ENCODE measurements around the gene FSCN2. TPM values are rescaled to one million over a fixed set of nuclear protein-coding genes. Genes with fewer than 3 reads are reported as not detected.
A peak's percentile ranks its signal among the peaks of the same experiment; 100 is the strongest.

FSCN2 gene
- polyA plus RNA-seq, 1 of the 3 experiments (the other 2 are of a cell fraction), result 2.1 TPM

GRCh38 chr17:81500047-81500446 is 28.1 kb upstream of the FSCN2 start:
- CTCF ChIA-PET, result interaction anchor here (1.2 to 1.9 kb wide), 3 partner anchors 15 to 104 kb away, joined by 3 to 5 read pairs (median 4); no protein-coding TSS in a partner anchor
- no peak overlapping the region for H3K27ac ChIP-seq (ENCODE audit: low read depth in 2 of 2, low read length in 1 of 2)
- H3K9me3 ChIP-seq, result no peaks in the 10 kb centered on the region
- 60% methylated on average over 5 of the region's 7 CpGs for WGBS (ENCODE audit: low lambda C conversion rate)
- no peak overlapping the region for H3K9ac ChIP-seq
- no peaks in the 10 kb centered on the region for H3K9me2 ChIP-seq
- no peak for DNase-seq
- H3K79me2 ChIP-seq (ENCODE audit: insufficient read depth), result no peaks in the 10 kb centered on the region
- peaks cover 10% of the 10 kb centered on the region for H3F3A ChIP-seq (replicated peaks; ENCODE audit: insufficient read depth)
- no peaks in the 10 kb centered on the region for H4K20me1 ChIP-seq (ENCODE audit: insufficient read depth)
- peak overlapping the region; percentile 17; the same call in 1 of the 2 replicates for H3K4me2 ChIP-seq
- peak overlapping the region; percentile 32; the same call in 1 of the 2 replicates for H2AFZ ChIP-seq (ENCODE audit: low read depth)
- H3K4me3 ChIP-seq (ENCODE audit: low read depth in 2 of 2, low read length in 1 of 2), result no peak overlapping the region
- no peaks in the 10 kb centered on the region; a peak in 1 of 4 replicates for H3K4me1 ChIP-seq (ENCODE audit: control insufficient read depth in 1 of 2, insufficient read depth in 2 of 2, low read depth in 1 of 2, low read length in 1 of 2)
- no peaks in the 10 kb centered on the region for H3K27me3 ChIP-seq (ENCODE audit: insufficient read depth)
- no peak for TF ChIP-seq RAD21 (IDR thresholded peaks at IDR 0.05; ENCODE audit: low read length)
- no peak for TF ChIP-seq YY1 (IDR thresholded peaks at IDR 0.05; ENCODE audit: low read depth)
- TF ChIP-seq SMC3 (IDR thresholded peaks at IDR 0.05; ENCODE audit: low read depth, low read length), result no peak
- TF ChIP-seq, protein P1, sequence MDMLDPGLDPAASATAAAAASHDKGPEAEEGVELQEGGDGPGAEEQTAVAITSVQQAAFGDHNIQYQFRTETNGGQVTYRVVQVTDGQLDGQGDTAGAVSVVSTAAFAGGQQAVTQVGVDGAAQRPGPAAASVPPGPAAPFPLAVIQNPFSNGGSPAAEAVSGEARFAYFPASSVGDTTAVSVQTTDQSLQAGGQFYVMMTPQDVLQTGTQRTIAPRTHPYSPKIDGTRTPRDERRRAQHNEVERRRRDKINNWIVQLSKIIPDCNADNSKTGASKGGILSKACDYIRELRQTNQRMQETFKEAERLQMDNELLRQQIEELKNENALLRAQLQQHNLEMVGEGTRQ (IDR thresholded peaks at IDR 0.05; ENCODE audit: borderline replicate concordance, low read depth, low read length), result no peak
- TF ChIP-seq, protein P2, sequence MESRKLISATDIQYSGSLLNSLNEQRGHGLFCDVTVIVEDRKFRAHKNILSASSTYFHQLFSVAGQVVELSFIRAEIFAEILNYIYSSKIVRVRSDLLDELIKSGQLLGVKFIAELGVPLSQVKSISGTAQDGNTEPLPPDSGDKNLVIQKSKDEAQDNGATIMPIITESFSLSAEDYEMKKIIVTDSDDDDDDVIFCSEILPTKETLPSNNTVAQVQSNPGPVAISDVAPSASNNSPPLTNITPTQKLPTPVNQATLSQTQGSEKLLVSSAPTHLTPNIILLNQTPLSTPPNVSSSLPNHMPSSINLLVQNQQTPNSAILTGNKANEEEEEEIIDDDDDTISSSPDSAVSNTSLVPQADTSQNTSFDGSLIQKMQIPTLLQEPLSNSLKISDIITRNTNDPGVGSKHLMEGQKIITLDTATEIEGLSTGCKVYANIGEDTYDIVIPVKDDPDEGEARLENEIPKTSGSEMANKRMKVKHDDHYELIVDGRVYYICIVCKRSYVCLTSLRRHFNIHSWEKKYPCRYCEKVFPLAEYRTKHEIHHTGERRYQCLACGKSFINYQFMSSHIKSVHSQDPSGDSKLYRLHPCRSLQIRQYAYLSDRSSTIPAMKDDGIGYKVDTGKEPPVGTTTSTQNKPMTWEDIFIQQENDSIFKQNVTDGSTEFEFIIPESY (IDR thresholded peaks at IDR 0.05; ENCODE audit: borderline replicate concordance, low read depth), result no peak
- TF ChIP-seq RCOR1 (IDR thresholded peaks at IDR 0.05; ENCODE audit: low read length), result no peak
- TF ChIP-seq FOXJ3 (CRISPR knock-in tag; IDR thresholded peaks at IDR 0.05), result no peak
- TF ChIP-seq ELF1 (IDR thresholded peaks at IDR 0.05), result no peak
- TF ChIP-seq TCF12 (IDR thresholded peaks at IDR 0.05), result no peak
- TF ChIP-seq MAX (IDR thresholded peaks at IDR 0.05; ENCODE audit: low read depth), result no peak
- TF ChIP-seq RXRA (IDR thresholded peaks at IDR 0.05; ENCODE audit: borderline replicate concordance, low read depth), result no peak
- TF ChIP-seq GABPA (IDR thresholded peaks at IDR 0.05; ENCODE audit: low read depth), result no peak
- TF ChIP-seq, protein P3, sequence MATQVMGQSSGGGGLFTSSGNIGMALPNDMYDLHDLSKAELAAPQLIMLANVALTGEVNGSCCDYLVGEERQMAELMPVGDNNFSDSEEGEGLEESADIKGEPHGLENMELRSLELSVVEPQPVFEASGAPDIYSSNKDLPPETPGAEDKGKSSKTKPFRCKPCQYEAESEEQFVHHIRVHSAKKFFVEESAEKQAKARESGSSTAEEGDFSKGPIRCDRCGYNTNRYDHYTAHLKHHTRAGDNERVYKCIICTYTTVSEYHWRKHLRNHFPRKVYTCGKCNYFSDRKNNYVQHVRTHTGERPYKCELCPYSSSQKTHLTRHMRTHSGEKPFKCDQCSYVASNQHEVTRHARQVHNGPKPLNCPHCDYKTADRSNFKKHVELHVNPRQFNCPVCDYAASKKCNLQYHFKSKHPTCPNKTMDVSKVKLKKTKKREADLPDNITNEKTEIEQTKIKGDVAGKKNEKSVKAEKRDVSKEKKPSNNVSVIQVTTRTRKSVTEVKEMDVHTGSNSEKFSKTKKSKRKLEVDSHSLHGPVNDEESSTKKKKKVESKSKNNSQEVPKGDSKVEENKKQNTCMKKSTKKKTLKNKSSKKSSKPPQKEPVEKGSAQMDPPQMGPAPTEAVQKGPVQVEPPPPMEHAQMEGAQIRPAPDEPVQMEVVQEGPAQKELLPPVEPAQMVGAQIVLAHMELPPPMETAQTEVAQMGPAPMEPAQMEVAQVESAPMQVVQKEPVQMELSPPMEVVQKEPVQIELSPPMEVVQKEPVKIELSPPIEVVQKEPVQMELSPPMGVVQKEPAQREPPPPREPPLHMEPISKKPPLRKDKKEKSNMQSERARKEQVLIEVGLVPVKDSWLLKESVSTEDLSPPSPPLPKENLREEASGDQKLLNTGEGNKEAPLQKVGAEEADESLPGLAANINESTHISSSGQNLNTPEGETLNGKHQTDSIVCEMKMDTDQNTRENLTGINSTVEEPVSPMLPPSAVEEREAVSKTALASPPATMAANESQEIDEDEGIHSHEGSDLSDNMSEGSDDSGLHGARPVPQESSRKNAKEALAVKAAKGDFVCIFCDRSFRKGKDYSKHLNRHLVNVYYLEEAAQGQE (IDR thresholded peaks at IDR 0.05; ENCODE audit: low read depth, low read length), result no peak
- POLR2A ChIA-PET, result interaction anchor here (1.1 to 2.6 kb wide), 2 partner anchors 9 to 12 kb away, joined by 3 to 11 read pairs; partner anchors contain the start of gene ACTG1
- no peaks in the 10 kb centered on the region for H3K36me3 ChIP-seq (replicated peaks in 1 of 2; ENCODE audit: control insufficient read depth in 1 of 2, insufficient read depth in 2 of 2, low read length in 1 of 2)

All from SK-N-SH (cell line).